Measurements from ENCODE around the gene SPEF1.

DNA sequence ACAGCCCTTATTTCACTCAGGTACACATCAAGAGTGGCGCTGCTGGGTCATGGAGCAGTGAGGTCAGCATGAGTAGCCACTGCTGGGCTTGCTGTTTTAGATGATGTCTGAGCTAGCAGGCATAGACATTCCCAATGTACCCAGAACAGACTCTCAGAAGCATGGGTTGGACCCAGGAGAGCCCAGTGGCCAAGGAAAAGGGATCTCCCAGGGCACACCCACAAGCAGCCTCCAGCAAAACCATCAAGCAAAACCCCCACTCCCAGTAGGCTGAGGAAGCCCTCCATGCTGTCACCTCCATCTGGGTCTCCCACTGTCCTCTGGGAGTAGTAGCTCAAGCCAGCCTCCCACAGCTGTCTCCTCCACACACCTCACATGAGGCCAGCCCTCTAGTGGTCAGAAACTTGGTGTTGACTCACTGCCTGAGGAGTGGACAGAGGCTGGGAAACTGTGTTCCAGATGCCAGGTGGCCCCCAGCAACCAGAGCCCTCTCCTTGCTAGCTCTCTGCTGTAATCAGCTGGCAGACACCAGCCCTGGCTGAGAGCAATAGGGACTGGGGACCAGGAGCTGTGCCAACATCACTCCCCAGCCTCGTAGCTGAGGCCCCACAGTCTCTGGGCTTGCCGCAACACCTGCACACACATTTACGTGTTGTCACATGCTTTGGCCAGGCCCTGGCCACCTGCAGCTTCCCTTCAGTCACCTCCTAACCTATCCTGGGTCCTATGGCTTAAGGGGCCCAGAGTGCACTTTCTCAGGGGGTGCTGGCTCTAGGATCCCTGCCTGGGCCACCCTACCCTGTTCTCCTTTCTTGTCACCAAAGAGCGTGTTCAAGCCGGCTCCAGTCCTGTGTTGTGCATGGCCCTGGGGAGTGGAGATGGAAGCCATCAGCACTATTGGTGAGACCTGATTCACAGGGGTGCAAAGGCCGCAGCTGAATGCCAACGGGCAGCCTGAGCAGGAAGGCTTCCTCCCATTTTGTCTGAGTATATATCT, 37.2 kb upstream of the SPEF1 start:
- TF ChIP-seq EZH2 (IDR thresholded peaks at IDR 0.05; ENCODE audit: borderline replicate concordance, low read length): no peak
- peak; percentile 65 for TF ChIP-seq CTCF (IDR thresholded peaks at IDR 0.05; ENCODE audit: low read length)
